GM23338 (cell line): Measurements from ENCODE around the gene SDHA. TPM values are rescaled to one million over a fixed set of nuclear protein-coding genes. Genes with fewer than 3 reads are reported as not detected.

Source experiments
- ATAC-seq: fragments of 200-7000 bp; cut with Tn5 transposase; 3 replicates; pipeline ENCODE4 v1.9.1; 2020
- DNase-seq: peaks from one replicate; pipeline ENCODE4 v3.0.0-alpha.2; 2015; ENCODE audit warnings: low spot score
- H2AFZ ChIP-seq: fragments of 200-600 bp; sonication (generic); 2 replicates; pipeline ENCODE4 v1.8.0; 2016; ENCODE audit warnings: antibody characterized with exemption, mild to moderate bottlenecking, moderate library complexity
- H3F3A ChIP-seq: fragments of 200-600 bp; sonication (generic); replicated peaks from 2 replicates; pipeline ENCODE4 v1.8.0; 2017; ENCODE audit warnings: antibody characterized with exemption, mixed run types, low read depth
- H3K27ac ChIP-seq: fragments of 200-600 bp; sonication (generic); 2 replicates; pipeline ENCODE4 v1.6.1; 2016; ENCODE audit warnings: low read depth
- H3K27me3 ChIP-seq: fragments of 200-600 bp; sonication (generic); 2 replicates; pipeline ENCODE4 v1.8.0; 2016; ENCODE audit warnings: mild to moderate bottlenecking, mixed run types, moderate library complexity; ENCODE audit not compliant: insufficient read depth
- H3K36me3 ChIP-seq: fragments of 200-600 bp; sonication (generic); 2 replicates; pipeline ENCODE4 v1.8.0; 2016; ENCODE audit warnings: mild to moderate bottlenecking; ENCODE audit not compliant: insufficient read depth
- H3K4me1 ChIP-seq: fragments of 200-600 bp; sonication (generic); 2 replicates; pipeline ENCODE4 v1.8.0; 2016; ENCODE audit warnings: mild to moderate bottlenecking, moderate library complexity; ENCODE audit not compliant: insufficient read depth
- H3K4me2 ChIP-seq: fragments of 200-600 bp; sonication (generic); 2 replicates; pipeline ENCODE4 v1.7.1; 2017; ENCODE audit warnings: mixed run types
- H3K4me3 ChIP-seq: fragments of 200-600 bp; sonication (generic); 2 replicates; pipeline ENCODE4 v1.6.1; 2016; ENCODE audit warnings: mixed run types
- H3K79me2 ChIP-seq: fragments of 200-600 bp; sonication (generic); replicated peaks from 2 replicates; pipeline ENCODE4 v1.8.0; 2017; ENCODE audit warnings: mild to moderate bottlenecking; ENCODE audit not compliant: insufficient read depth
- H3K9me2 ChIP-seq: fragments of 200-600 bp; sonication (generic); 2 replicates; pipeline ENCODE4 v1.8.0; 2017; ENCODE audit not compliant: insufficient read depth
- H4K20me1 ChIP-seq: fragments of 200-600 bp; sonication (generic); replicated peaks from 2 replicates; pipeline ENCODE4 v1.8.0; 2017; ENCODE audit warnings: mild to moderate bottlenecking; ENCODE audit not compliant: insufficient read depth
- H3K27ac Mint-ChIP-seq: 2 replicates; pipeline ENCODE4 v1.8.0; 2020; ENCODE audit warnings: inconsistent platforms, mild to moderate bottlenecking, moderate library complexity, mixed read lengths
- H3K27me3 Mint-ChIP-seq: 3 replicates; pipeline ENCODE4 v1.8.0; 2022; ENCODE audit warnings: low read depth, mild to moderate bottlenecking, moderate library complexity, mixed read lengths, inconsistent platforms; ENCODE audit not compliant: insufficient read depth, poor library complexity
- H3K36me3 Mint-ChIP-seq: 3 replicates; pipeline ENCODE4 v1.8.0; 2021; ENCODE audit warnings: low read depth, mild to moderate bottlenecking, inconsistent platforms, moderate library complexity, mixed read lengths
- H3K4me1 Mint-ChIP-seq: 3 replicates; pipeline ENCODE4 v1.8.0; 2020; ENCODE audit warnings: mild to moderate bottlenecking, inconsistent platforms, mixed read lengths
- H3K4me3 Mint-ChIP-seq: 3 replicates; pipeline ENCODE4 v1.8.0; 2021; ENCODE audit warnings: moderate library complexity, mild to moderate bottlenecking, inconsistent platforms, mixed read lengths
- H3K9me3 Mint-ChIP-seq: 3 replicates; pipeline ENCODE4 v1.8.0; 2020; ENCODE audit warnings: moderate library complexity, mild to moderate bottlenecking, inconsistent platforms, mixed read lengths
- CREB1 ChIP-seq: fragments of 250-450 bp; sonication (Bioruptor Pico); IDR thresholded peaks from 2 replicates; pipeline ENCODE4 v1.5.0; 2020; ENCODE audit warnings: low read depth, mild to moderate bottlenecking, moderate library complexity
- CTCF ChIP-seq, 2 experiments: fragments of 200-600 bp in 1 of 2; sonication (generic) in 1 of 2; conservative IDR thresholded peaks; 2 replicates each; pipeline versions ENCODE4 v1.5.1 to v1.6.1; 2016 to 2017; ENCODE audit warnings: antibody characterized with exemption in 2 of 2, low read depth in 2 of 2, mild to moderate bottlenecking in 2 of 2, moderate library complexity in 1 of 2
- ETS1 ChIP-seq: IDR thresholded peaks from 2 replicates; pipeline ENCODE4 v1.6.1; 2016; ENCODE audit warnings: antibody characterized with exemption
- EZH2 ChIP-seq: fragments of 200-600 bp; sonication (generic); IDR thresholded peaks from one replicate; pipeline ENCODE4 v1.8.0; 2017; ENCODE audit warnings: antibody characterized with exemption, mild to moderate bottlenecking, low read depth; ENCODE audit not compliant: unreplicated experiment
- EZH2phosphoT487 ChIP-seq: fragments of 200-600 bp; sonication (generic); IDR thresholded peaks from one replicate; pipeline ENCODE4 v1.8.1; 2018; ENCODE audit warnings: antibody characterized with exemption; ENCODE audit not compliant: unreplicated experiment
- NANOG ChIP-seq: IDR thresholded peaks from 2 replicates; pipeline ENCODE4 v1.6.1; 2016; ENCODE audit warnings: antibody characterized with exemption, borderline replicate concordance
- POLR2AphosphoS5 ChIP-seq: IDR thresholded peaks from 2 replicates; pipeline ENCODE4 v1.6.1; 2016; ENCODE audit warnings: antibody characterized with exemption, low read depth
- REST ChIP-seq: IDR thresholded peaks from one replicate; pipeline ENCODE4 v1.6.1; 2018; ENCODE audit warnings: antibody characterized with exemption; ENCODE audit not compliant: unreplicated experiment
- STAT1 ChIP-seq: IDR thresholded peaks from one replicate; pipeline ENCODE4 v1.6.1; 2016; ENCODE audit warnings: antibody characterized with exemption; ENCODE audit not compliant: unreplicated experiment
- ZNF114 ChIP-seq: fragments of 250-450 bp; sonication (Bioruptor Pico); IDR thresholded peaks from 2 replicates; pipeline ENCODE4 v1.5.0; 2020; ENCODE audit warnings: mild to moderate bottlenecking, moderate library complexity
- ZNF331 ChIP-seq: fragments of 250-450 bp; sonication (Bioruptor Pico); IDR thresholded peaks from 2 replicates; pipeline ENCODE4 v1.5.0; 2020; ENCODE audit warnings: low read depth, mild to moderate bottlenecking, moderate library complexity
- polyA plus RNA-seq: library from polyadenylated mRNA; unstranded; fragments of >200 nt; fragmentation: Nextera tagmentation; extraction: Ambion mirVana; gene quantifications from 2 replicates; pipeline ENCODE4 v1.2.1, GENCODE V29; 2016
- total RNA-seq: library from RNA; depleted of rRNA; stranded (reverse); fragments of >200 nt; shearing (Covaris generic); gene quantifications from 2 replicates; pipeline ENCODE4 v1.2.3, GENCODE V29; 2014

The SDHA gene
- total and polyA plus RNA-seq, 2 experiments from 2014 or later = 62.2 to 70.6 TPM

GRCh38 chr5:206406-206805 lies 11.7 kb upstream of the SDHA start (continued):
- TF ChIP-seq REST = no peak

- no peak overlapping the region for H2AFZ ChIP-seq
- peaks cover 17% of the 10 kb centered on the region for H3K4me1 Mint-ChIP-seq
- H3K4me1 ChIP-seq = no peaks in the 10 kb centered on the region
- peaks cover 9% of the 10 kb centered on the region for H3F3A ChIP-seq
- ATAC-seq = no peak
- H3K4me2 ChIP-seq = no peak overlapping the region
- no peaks in the 10 kb centered on the region for H3K9me3 Mint-ChIP-seq
- DNase-seq = no peak
- H3K27me3 Mint-ChIP-seq = peaks cover 5% of the 10 kb centered on the region
- no peak overlapping the region for H3K4me3 Mint-ChIP-seq
- TF ChIP-seq ZNF331 (CRISPR knock-in tag) (no peak), CTCF (conservative IDR thresholded peaks at IDR 0.05; ENCODE audit: low read depth in 2 of 2) (no peak), EZH2 (no peak), NANOG (no peak), EZH2phosphoT487 (no peak), REST (no peak), STAT1 (no peak), POLR2AphosphoS5 (no peak), ZNF114 (CRISPR knock-in tag) (no peak), CREB1 (CRISPR knock-in tag) (no peak), ETS1 (no peak)
- peaks cover 45% of the 10 kb centered on the region for H3K79me2 ChIP-seq
- no peak overlapping the region for H3K27ac Mint-ChIP-seq
- H3K27ac ChIP-seq = no peak overlapping the region
- no peaks in the 10 kb centered on the region for H3K36me3 ChIP-seq
- peaks cover 28% of the 10 kb centered on the region for H4K20me1 ChIP-seq
- no peak overlapping the region for H3K4me3 ChIP-seq
- no peaks in the 10 kb centered on the region for H3K9me2 ChIP-seq
- peaks cover 27% of the 10 kb centered on the region for H3K36me3 Mint-ChIP-seq
- H3K27me3 ChIP-seq = no peaks in the 10 kb centered on the region
These were observed 11.1 kb upstream of the SDHA start for GRCh38 chr5:206927-207536.
